Measurements from ENCODE around the gene R3HDM1.

DNA sequence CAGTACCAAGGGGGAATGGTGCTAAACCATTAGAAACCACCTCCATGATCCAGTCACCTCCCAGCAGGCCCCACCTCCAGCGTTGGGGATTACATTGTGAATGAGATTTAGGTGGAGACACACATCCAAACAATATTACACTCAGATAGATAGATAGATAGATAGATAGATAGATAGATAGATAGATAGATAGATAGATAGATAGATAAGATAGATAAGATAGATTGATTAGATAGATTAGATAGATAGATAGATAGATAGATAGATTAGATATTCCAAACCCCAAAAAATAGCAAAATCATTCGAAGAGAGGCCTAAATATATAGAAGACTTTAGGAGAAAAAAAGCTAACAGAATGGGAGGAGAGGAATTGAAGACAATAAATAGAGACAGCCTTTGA, 167.6 kb downstream of the R3HDM1 start:
- TF ChIP-seq, protein P1, sequence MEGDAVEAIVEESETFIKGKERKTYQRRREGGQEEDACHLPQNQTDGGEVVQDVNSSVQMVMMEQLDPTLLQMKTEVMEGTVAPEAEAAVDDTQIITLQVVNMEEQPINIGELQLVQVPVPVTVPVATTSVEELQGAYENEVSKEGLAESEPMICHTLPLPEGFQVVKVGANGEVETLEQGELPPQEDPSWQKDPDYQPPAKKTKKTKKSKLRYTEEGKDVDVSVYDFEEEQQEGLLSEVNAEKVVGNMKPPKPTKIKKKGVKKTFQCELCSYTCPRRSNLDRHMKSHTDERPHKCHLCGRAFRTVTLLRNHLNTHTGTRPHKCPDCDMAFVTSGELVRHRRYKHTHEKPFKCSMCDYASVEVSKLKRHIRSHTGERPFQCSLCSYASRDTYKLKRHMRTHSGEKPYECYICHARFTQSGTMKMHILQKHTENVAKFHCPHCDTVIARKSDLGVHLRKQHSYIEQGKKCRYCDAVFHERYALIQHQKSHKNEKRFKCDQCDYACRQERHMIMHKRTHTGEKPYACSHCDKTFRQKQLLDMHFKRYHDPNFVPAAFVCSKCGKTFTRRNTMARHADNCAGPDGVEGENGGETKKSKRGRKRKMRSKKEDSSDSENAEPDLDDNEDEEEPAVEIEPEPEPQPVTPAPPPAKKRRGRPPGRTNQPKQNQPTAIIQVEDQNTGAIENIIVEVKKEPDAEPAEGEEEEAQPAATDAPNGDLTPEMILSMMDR (IDR thresholded peaks at IDR 0.05): no peak
- no peak for TF ChIP-seq POLR2A (IDR thresholded peaks at IDR 0.05)

Data from thyroid gland (tissue), 4 donors.